ENCODE measurements around the gene TACR1.

The TACR1 gene

DNA sequence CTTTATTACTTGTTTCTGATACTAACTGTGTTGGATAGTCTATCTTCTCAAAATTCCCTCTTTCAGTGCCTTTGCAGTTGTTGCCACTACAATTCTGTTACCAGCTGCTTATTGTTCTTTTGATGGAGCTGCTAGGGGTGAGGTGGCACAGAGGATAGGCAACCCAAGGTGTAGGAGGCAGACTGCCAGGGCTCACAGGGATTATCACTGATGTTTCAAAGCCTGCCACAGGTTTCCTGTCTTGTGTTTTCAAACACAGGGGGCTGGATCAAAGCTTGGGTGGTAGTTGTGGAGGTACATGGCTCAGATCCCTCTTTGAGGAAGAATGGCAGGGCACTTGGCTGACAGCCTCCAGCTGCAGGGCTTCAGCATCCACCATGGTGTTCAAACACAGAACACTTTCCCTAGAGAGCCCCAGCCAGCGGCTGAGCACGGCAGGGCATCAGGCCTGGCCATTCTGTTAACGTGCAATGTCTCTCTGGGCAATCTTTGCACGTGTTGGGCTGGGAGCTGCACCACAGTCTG lies 153.7 kb downstream of the TACR1 start:
- no peak for DNase-seq

DNA sequence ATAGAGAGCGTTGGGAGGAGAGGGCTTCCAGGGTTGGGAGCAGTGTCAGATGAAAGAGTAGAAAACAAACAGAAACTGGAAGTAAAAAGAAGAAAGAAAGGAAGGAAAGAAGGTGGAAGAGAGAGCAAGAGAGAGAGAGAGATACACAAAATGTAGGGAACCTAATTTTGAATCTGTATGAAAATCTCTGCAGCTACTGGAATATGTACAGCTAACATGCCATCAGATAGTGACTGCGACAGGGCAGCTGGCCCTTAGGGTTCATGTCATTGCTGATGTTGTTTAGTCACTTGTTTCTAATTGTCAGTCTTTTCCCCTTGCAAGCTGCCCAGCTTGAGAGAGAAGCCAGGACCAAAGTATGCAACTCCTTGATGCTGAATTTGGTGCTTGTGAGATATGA lies 155.0 kb downstream of the TACR1 start:
- no peak for DNase-seq

DNA sequence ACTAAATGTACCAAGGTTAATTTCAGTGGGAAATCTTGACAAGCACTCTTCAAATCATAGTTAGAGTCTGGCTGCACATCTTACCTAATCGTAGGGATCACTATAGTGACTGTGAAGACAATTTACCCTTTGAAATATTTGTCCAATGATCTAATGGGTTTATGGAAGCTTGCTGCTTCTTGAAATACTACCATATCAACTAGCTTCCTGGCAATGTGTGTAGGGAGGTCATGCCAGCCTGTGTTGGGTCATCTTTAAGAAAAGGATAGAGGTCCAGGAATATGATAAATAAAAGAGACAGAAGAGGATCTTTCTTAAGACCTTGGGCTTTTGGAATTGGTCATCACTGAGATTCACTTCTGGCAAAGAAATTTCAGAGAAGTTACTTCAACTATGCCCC lies 156.5 kb downstream of the TACR1 start:
- DNase-seq = no peak

DNA sequence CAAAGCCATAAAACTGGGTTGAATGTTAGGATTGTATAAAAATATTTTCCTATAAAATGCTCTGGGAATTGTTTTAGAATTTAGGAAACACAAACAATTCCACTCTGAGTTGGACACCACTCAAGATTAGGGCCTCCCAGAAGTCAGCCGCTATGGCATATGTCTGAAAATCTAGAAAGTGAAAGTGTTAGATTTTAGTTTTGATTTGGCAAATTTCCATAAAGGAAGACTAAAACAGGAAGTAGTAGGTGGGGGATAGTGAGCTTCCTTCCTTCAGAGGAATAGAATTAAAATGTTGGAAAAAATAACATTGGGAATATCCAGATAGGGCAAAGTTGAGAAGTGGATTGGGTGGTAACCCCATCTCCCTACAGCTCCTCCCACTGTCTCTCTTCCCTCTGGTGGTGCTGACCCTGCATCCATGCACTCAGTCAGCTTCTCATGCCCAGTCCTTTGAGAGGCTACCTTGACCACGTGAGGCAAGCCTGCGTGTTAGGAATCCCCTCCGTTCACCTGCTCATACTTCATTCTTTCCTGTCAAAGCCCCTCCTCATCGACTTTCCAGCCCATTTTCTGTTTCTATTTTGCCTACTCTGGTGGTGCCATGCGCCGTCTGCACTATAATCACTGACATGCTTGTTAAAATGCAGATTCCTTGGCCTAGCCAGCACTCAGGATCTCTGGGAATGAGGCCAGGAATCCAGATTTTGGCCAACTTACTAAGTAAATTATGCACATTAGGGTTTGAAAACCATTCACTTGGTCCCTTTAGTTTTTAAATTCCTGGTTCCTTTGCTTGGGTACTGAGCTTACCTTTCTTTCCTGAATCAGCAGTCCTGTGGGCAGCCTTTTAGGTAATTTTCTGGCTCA lies 157.4 kb downstream of the TACR1 start:
- DNase-seq = no peak

DNA sequence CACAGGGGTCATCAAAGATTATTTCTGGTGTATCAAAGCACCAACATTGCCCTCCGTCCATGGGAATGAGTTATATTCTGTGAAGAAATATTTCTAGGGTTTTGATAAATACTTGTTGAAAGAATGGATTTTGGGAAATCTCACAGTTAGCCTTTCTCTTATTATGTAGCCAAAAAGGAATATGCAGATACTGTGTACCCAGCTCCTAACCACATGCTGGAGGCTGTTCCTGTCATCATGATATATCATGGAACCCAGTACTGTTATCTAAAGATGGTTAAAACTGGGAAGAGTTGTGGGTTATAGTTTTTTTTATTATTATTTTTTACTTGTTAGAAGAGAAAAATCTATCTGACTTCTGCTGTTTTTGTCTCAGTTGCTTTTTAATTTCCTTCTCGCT lies 158.1 kb downstream of the TACR1 start:
- DNase-seq = no peak

DNA sequence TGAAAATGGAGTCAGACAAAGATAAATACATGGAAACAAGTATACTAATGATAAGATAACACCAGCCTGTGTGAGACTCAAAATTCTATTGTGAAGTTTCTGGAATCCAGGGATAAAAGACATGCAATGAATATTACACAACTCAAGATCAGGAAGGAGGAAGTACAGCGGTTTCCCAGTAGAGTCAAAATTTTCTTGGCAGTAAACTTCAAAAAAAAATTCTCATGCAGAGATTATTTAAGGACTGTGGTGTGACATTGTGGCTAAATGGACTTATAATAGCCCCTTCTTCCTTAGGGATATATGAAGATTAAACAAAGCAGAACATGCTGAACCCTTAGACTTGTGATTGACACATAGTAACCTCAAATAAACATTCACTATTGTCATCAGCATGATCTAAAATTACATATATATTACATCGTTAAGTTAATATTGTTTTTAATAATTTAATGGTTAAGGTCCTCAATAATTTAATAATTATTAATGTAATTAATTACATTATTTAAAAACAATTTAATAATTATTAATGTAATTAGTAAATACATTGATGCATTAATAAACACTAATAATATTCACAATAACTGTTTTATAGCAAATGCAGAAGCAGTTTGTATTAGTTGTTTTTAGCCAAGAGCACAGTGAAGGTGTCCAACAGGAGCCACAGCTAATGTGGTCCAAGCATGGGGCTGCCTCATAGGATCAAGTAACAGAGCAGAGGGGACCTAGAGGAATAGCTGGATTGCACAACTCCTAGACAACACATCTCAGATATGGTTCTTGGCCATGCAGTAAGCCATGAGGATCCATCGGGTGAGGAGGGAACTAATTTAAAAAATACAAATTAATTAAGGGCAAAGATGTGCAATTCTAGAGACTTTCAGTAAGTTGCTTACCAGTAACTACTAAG lies 163.6 kb downstream of the TACR1 start:
- DNase-seq = no peak

DNA sequence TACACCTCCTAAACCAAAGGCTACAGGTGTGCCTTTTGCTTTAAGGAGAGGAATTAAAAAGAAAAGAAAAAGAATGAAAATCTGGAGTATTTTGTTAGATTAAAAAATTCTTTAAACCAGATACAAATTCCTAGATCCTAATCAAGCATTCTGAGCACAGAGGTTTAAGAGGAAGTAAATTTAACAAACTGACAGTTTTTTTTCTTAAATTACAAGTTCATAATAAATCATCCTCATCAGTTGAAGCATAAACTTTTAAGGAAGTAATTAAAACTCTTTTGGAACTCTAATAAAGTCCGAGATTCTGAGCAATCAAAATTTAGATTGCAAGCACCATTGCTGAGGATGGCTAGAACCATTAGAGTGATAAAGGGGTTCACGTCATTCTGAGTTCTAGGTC lies 165.8 kb downstream of the TACR1 start:
- DNase-seq = no peak

DNA sequence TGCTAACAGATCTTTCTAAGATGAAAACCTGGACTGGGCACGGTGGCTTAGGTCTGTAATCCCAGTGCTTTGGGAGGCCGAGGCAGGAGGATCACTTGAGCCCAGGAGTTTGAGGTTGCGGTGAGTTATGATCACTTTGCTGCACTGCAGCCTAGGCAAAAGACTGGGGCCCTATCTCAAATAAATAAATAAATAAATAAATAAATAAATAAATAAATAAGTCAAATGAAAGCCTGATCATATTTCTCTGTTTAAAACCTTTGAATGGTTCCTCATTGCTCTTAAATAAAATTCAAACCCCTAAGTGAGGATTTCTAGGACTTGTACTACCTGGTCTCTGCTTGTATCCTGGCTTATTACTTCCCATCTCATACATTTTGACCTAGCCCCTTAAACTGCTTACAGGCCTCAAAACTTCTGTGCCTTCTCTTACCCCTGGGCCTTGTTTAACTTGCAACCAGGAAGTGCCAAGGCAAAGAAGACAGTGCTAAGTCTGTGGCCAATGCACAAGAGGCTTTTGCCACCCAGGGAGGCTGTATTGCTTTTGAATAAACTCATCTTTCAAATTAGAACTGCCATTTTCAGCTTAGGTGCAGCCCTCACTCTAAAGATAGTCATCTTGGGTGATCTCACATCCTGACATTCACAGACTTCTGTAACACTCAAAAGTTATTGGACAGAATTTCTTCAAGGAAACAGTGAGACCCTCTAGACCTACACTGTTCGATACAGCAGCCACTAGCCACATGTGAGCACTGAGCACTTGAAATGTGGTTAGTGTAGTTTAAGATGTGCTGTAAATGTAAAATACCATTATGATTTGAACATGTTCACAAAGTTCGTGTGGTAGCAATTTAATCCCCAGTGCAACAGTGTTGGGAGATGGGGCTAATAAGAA lies 167.2 kb downstream of the TACR1 start:
- no peak for DNase-seq

DNA sequence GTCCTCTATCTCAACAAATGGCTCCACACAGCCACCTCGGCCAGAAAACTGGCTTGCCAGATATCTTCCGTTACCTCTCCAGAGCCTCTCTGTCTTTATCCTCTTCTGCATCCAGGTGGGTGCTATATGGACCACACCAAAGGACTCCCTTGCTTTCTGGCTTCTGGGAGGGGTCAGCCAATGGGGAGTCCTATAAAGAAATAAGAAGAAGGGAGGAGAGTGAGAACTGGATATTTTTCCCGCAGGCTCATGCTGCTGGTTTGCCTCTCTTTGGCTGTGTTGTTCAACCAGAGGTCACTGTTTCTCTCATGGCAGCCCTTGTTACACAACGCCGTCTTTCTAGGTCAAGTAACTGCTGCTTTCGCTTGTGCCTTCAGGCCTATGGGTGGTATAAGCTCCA lies 168.1 kb downstream of the TACR1 start:
- no peak for DNase-seq

DNA sequence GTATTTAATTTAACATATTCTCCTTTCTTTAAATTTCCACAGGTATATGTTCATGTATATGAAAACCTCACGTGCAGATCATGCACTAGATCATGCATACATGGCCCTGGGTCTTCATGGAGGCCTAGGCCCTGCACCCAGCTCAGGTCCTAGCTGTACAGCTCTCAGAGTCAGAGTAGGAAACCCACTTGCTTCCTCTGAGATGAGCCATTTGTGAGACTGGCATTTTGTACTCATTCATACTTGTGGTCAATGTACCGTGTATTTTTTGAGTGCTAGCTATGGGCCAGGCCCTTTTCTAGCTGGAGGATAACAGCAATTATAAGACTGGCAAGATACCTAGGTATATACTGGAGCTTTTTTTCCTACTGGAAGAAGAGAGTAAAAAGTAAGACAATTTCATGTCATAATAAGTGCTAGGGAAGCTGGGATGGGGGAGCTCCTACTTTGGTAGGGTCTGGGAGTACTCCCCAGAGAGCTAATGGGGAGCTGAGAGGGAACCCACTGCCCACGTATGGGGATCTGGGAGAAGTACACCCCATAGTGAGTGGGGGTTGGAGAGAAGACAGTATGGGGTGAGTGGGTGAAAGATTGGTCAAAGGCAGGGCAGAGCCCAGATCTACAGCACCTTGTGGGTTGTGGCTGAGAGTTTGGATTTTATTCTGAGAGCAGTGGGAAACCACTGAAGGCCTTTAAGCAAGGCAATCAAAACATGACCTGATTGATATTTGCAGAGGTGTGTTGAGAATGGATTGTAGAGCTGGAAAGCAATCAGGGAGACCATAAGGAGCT lies 168.9 kb downstream of the TACR1 start:
- DNase-seq = no peak

DNA sequence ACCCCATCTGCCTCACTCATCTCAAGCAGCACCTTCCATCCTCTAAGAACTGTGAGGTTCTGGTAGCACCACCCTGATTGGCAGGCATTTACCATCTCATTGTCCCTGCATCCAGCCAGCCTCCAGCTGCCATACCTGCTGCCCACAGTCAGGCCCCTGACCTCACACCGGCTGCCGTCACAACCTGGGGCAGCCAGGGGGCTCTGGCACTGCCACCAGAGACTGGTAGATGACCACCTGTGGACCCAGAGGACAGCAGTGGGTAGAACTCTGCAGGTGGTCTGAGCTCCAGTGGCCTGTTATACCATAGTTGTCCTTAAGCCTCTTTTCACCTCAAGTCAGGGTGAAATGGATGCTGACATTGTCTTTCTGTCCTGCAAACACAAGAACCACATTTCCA lies 171.4 kb downstream of the TACR1 start:
- DNase-seq = no peak

DNA sequence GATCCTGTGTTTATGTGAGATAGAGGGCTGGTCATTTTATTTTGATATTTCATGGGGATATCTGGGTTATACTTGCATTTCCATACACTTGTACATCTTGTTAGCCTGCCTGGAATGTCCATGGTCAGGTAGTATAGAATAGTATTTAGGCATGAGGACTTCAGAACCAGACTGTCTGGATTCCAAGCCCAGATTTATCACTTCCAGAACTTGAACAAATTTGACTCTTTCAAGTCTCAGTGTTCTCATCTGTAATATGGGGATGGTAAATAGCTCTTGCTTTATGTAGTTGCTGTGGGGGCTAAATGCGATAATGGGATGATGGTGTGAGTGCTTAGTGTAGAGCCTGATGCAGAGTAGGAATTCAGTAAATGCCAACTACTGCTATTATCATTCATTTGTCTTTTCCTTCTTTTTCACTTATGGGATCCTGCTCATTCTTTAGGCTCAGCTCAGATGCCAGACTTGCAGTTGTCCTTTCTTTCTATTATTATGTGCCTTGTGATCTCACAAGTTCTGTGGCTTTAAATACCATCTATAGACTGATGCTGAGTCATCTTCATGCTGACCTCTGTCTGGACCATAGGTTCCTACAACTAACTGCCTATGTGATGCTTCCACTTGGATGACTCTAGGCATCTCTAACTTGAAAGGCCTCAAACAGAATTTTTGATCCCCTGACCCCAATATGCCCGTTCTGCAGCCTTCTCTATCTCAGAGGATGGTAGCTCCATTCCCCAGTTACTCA lies 173.5 kb downstream of the TACR1 start:
- peak; percentile 69 for DNase-seq

DNA sequence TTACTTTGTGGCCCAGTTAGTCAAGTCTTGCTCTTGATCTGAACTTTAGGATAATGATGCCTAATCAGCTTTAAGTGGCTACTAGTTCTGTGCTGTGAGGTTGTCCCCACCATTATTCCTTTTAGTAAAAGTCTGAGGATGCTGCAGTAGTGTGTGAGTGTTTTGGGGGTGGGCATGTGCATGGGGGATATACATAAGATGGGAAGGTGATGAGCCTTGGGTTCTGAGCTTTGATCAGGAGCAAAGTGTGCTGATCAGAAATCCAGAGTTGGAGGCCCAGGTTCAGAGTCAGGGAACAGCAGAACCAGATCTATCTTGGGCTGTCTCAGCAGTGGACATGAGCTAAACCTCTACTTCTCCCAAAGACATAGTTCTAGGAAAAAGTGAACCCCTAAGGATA lies 174.1 kb downstream of the TACR1 start:
- DNase-seq = no peak

DNA sequence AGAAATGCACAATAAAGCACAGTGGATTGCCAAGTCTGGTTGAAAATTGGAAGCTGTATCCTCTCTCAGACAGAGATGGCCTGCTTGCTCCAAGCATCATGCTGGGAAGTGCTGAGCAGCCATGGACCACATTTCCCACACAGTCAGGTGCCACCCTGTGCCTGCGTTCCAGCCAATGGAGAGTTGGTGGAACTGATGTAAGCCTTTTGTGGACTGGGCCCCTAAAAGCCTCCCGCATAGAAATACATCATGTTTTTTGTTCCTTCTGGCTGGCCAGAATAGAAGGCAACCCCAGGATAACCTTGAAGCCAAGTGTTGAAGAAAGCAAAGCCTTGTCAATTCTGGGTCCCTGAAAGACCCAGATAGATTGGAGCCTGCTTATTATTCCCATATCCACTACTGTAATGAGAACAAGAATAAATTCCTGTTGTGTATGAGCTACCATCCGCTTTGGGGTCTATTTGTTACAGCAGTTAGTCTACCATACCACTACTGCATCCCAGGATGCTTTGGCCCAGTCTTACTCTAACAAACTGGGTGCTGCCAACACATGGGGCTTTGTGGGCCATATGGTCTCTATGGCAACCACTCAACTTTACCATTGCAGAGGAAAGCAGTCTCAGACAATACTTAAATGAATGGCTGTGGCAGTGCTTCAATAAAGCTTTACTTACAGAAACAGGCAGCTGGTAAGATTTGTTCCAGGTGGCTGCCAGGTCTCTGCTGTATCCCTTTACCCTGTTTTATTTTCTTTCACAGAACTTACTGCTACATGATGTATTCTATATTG lies 175.5 kb downstream of the TACR1 start:
- no peak for DNase-seq

DNA sequence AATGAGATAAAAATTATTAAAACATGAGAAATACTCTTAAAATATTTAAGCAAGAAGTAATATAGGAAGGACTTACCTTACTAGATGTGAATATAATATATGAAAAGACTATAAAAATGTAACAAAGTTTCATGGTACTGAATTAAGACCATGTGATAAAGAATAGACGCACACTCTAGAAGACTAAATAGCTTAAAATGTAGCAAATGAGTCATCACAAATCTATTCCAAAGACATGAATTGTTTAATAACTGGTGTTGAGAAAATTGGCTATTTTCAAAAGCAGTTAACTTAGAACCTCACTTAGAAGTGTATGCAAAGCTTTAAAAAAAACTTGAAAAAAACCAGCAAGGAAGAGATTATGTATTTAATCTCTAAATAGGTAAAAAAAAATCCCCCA lies 176.8 kb downstream of the TACR1 start:
- DNase-seq = peak; percentile 68

DNA sequence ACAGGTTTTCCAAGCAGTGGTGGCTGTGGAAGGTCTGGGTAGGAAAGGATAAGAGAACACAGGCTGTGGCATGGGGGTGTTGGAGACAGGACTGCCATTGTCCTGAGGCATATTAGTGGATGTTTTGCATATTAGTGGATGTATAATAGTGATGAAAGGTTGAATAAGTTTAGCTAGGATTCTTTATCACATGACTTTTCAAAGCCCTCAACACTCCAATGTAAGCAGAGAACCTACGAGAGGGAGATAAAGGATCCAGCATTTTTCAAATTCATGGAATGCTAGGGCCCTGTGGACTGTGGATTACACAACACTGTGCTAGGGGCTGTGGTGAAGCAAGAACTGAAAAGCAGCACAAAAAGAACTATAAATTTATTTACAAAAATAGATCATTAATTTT lies 177.6 kb downstream of the TACR1 start:
- peak; percentile 79 for DNase-seq

DNA sequence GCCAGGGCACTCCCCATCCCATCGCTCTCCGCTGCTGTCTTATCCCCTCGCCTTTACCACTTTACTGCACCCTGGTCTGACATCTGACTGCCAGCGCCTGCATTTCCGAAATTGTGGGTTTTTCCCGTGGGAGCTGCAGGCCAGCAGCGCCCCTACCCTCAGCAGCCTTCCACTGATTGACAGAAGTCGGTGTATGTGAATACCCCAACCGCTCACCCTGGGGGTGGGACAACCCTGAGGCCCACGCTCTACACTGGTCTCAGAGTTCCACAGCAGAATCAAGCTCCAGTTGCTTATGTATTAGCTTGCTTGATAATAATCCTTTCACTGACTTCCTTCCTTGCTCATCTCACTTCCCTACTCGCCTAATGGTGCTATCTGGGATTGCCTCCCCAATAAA lies 178.8 kb downstream of the TACR1 start:
- DNase-seq = no peak

DNA sequence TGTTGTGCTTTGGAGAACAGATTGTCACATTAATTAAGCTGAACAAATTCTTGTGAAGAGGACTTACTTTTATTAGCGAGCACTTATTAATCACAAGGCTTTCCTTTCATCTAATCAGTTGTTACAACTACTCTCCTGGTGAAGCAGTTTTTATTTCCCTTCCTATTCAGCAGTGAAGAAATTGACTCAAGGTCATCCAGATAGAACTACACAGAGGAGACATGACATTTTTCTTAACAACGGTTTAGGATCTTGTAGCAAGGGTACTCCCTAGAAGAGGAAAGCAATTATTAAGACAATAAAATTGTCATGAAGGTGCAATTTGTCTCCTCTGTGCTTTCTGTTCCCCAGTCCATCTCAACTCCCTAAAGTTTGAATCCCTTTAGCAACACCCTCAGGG lies 179.5 kb downstream of the TACR1 start:
- DNase-seq = no peak

DNA sequence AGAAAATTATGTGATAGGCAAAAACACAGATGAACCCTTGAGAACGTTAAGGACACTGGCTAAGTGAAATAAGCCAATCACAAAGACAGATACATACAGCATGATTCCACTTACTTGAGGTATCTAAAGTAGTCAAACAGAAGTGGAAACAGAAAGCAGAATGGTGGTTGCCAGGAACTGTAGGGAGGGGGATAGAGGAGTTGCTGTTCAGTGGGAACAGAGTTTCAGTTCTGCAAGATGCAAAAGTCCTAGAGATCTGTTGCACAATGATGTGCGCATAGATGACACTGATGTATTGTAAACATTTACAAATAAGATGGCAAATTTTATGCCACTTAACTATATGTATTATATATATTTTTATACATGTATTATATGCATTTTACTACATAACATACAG lies 181.2 kb downstream of the TACR1 start:
- no peak for DNase-seq

DNA sequence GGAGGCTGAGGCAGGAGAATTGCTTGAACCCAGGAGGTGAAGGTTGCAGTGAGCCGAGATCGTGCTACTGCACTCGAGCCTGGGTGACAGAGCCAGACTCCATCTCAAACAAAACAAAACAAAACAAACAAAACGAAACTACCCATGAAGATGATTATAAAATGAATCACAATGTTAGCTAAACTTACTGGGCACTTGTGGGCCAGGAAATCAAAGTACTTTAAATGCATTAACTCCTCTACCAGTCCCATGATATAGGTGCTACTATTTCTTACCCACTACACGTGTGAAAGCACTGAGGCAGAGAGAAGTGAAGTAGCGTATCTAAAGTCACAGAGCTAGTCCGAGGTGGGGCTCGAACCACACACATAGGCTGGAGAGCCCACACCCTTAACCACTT lies 187.2 kb downstream of the TACR1 start:
- no peak for DNase-seq
